ENCODE measurements around the gene COMMD1.

Gene COMMD1

DNA sequence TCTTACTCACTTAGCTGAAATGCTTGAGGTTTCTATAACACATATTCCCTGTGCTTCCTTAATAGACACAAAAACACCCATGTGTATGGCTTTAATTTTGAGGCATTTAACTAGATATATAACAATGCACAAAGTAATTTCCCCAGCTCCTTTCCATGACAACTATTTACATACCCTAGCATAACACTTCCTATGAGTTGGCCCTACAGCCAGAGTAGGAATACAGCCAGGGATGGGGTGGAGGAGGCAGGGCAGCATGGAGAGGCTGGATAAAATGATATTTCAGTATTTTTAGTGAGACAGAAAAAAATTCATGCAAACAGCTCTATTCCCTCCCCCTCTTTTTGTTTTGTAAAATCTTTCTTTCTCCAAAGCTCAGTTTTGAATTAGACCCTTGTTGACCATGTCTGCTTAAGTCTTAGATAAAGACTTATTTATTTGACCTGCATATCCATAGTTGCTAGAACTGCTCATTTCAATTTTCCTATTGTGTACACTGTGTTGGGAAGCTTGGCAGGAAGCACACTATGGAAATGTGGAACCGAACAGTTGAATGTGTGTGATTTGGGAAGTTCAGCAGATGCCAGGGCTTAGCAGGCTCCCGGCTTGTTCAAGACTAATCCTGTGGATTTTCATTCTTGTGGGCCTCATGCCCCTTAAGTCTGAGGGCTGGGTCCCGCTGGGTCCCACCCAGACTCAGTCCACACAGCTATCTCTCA is 279.2 kb downstream of the COMMD1 start:
- Histone ChIP-seq H3K4me3 (ENCODE audit: low read length) (no peak overlapping the region), H3K36me3 (ENCODE audit: insufficient read depth, low read length) (no peaks in the 10 kb centered on the region), H2AFZ (ENCODE audit: low read depth, low read length) (no peak overlapping the region), H3K4me1 (ENCODE audit: insufficient read depth, low read length) (no peaks in the 10 kb centered on the region), H3K27me3 (ENCODE audit: insufficient read depth, low read length) (no peaks in the 10 kb centered on the region), H3K9me3 (ENCODE audit: low read length) (no peaks in the 10 kb centered on the region)

Data from neuron (in vitro differentiated cells).